HG02763 (cell line): Measurements from ENCODE around the gene DSCAML1.
"Not testable (repeated sequence)": the region's sequence is repeated elsewhere in the genome, so short reads cannot be mapped to it uniquely, and the experiment has no call there.

Experiments used
- ATAC-seq: cut with Tn5 transposase; IDR thresholded peaks from one replicate; pipeline ENCODE4 v1.9.1; 2021; ENCODE audit warnings: mild to moderate bottlenecking, moderate library complexity; ENCODE audit not compliant: unreplicated experiment

The DSCAML1 gene

GRCh38 chr11:117419482-117420142, 377.4 kb downstream of the DSCAML1 start:
- no peak for ATAC-seq

DNA sequence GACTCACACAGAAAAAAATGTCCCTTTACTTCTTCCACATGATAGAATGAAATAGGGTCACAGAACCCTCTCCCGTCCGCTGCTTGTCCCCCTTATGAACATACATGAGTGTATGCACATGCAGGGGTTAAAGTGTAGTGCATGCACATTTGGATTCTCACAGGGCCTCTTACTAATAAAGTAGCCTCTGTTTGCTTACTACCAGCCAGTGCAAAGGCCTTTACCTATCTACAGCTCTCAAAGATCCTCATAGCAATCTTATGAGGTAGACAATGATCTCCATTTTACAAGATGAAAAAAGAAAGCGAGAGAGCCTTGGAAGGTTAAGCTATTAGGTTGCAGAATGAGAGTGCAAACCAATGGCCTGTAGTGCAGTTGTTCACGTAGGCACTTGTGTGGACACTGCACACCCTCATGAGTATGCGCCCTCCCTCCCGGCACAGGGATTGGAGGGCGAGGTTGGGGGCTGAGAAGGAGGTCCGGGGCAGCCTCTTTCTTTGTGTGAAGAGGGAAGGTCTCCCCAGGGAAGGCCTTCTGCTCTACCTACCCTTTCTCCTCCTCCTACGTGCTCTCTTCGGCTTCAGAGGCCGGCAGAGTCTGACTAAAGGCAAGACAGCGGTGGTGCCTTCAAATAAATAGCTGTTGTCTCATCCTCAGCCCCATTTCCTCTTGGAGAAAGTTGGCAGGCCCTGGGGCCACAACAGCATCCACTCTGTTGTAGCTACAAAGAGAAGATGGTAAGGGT, 378.1 kb downstream of the DSCAML1 start:
- no peak for ATAC-seq

GRCh38 chr11:117417856-117418255, 379.2 kb downstream of the DSCAML1 start:
- no peak for ATAC-seq

GRCh38 chr11:117417342-117417741, 379.7 kb downstream of the DSCAML1 start:
- no peak for ATAC-seq

DNA sequence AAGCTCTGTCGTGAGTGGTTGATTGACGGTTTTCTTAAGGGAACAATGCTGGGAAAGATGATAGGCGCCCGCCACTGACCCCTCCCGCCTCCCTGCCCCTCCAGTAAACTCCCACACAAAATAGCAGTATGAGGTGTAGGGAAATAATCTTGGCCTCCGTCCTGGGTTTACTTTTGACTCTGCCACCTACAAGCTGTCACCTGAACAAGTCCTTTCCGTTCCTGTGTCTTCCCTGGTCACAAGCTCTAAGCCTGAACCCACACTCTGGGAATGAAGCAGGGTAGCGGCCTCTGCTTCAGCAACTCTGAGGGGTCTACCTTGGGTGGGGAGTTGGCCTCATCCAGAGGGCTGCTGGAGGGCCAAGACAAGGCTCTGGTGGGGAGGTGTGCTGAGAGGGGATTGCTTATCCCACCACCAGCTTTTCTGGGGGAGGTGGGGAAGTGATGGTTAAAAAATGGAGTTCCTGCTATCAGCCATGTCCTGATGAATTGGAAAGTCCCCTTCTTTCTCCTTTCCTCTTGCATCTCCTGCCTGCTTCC, 381.6 kb downstream of the DSCAML1 start:
- ATAC-seq: no peak

GRCh38 chr11:117414724-117415123, 382.3 kb downstream of the DSCAML1 start:
- no peak for ATAC-seq

DNA sequence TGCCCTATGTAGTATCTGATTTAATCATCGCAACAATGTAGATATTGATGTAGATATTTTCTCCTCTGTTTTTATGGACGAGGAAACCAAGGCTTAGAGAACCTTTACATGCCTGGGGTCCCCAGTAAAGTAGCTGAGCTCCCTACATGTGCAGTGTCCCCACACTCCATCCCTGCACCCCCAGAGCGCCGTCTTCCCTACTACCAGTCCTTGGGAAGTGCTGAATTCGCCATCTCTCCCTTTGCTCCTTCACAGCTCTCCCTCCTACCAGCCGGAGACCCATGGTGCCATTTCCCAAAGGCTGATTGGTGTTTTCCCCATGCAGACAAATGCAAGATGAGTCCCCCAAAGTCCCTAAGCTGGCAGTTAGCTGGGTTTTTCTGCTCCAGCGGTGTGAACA, 383.4 kb downstream of the DSCAML1 start:
- no peak for ATAC-seq

DNA sequence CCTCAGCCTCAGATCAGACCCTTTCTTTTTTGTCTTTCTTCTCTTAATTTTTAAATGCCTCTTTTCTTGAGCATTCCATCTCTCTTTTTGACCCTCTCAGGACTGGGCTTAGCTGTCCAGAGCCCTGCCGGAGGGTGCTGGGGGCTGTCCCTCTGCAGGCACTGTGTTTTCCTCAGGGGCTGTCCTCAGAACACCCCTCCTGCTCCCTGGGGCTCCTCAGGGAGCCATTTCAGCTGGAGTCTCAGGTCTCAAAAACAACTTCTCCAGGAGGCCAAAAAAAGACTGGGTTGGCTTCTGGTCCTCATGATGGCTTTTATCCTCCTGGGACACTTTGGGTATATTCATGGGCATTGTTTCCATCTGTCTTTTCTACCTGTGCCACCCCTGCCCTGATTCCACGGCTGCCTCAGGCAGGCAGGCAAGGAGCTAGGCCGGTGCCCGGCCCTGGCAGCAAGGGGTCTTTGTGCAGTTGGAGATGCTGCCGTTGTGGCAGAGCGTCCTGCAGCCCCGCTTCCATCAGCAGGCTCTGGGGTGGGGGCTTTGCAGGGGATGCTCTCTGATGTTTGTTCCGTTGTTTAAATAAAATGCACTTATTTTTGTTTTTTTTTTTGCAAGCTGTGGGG, 384.3 kb downstream of the DSCAML1 start:
- ATAC-seq: no peak

DNA sequence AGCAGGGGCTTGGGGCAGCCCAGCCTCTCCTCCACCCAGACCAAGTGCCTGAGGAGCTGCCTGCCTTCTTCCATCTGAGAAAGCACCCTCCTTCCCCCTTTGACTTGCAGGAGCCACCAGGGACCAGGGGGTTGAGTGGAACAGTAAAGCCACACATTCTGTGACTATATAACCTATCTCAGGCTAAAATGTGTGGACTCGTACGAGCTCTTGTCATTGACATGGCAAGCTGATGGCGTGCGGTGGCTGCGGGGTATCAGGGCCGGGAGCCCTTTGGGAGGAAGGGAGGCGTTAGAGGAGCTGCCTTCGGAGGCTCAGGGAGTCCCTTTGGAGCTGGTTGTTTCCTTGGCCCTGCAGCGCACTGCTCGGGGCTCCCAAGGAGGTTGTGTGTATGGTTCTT, 384.8 kb downstream of the DSCAML1 start:
- ATAC-seq: no peak

DNA sequence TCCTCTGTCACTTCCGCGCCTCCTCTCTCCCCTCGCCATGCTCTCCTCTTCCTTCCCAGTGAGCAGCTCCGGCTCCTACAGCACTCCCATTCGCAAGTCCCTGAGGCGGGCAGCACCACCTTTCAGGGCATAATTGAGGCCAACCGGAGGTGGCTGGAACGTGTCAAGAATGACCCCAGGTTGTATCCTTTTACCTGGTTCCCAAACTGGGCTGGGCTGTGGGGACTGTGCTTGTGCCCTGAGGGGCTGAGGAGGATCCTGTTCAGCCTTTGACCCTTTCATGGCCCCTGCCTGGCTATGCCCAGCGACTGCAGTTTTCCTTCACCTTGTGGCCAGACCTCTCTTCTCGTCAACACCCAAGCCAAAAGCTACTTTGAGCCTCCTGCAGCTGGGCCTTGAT, 385.3 kb downstream of the DSCAML1 start:
- no peak for ATAC-seq

DNA sequence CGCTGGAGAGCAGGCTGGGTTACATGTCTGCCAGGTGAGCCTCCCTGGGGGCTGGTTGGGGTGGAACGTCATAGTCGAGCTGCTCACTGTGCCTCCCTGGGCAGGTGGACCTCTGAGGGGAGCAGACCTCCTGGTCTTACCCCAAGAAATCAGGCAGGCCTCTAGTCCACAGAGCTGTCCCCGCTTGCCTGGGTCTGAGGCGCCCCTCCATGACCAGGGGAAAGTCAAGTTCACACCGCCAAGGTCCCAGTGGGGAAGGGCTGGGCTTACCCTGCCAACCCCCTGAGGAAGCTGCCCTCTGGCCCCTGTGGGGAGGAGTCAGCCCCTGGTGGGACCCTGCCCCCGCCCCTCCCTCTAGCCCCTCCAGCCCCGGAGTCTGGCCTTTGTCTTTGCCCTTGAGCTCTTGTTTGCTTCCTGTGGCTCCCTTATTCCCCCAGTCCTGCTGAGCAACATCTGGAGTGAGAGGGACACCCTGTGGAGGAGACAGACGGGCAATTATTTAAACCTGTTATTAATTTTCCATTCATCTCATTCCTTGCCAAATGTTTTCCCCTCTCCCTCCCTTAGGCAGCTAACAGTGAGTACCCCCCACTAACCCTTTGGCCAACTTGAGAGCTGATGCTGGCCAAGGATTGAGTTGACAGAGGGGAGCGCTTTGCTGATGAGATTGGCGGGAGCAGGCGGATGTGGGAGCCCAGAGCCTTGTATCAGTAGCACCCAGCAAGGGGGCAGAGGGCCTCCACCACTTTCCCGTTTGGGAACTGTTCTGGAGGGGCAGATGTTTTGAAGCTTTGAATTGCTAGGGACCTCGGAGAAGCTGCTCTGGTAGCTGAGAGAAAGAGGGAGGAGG, 385.9 kb downstream of the DSCAML1 start:
- no peak for ATAC-seq

- no peak for ATAC-seq
Measured at GRCh38 chr11:117410238-117410637, 386.8 kb downstream of the DSCAML1 start.

DNA sequence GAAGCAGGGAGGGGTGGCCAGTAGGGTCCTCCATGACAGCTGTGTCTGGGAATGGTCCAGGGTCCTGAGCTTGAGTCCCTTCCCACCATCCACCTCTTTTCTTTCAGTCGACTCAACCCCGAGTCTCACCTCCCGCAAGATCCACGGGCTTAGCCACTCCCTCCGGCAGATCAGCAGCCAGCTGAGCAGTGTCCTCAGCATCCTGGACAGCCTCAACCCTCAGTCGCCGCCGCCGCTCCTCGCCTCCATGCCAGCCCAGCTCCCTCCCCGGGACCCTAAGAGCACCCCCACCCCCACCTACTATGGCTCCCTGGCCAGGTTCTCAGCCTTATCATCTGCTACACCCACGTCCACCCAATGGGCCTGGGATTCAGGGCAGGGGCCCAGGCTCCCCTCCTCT, 387.5 kb downstream of the DSCAML1 start:
- ATAC-seq: no peak

DNA sequence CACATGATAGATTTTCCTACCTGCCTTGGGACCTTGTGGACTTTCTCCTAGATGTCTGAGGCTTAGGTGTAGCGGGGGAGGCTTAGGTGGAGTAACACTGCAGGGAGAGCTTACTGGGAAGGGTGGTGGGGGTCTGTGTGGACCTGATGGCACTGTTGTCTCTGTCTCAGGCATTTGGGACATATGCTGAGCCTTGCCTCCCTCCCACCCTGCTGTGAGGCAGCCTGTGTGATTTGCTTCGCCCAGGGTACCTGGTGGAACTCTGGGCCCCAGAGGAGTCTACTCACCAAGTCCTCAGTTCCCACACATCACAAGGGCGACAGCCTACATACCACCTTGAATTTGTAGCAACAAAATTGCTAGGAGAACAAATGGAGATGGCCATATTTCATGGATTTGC, 388.7 kb downstream of the DSCAML1 start:
- ATAC-seq: no peak

GRCh38 chr11:117407016-117407415, 390.0 kb downstream of the DSCAML1 start:
- no peak for ATAC-seq

DNA sequence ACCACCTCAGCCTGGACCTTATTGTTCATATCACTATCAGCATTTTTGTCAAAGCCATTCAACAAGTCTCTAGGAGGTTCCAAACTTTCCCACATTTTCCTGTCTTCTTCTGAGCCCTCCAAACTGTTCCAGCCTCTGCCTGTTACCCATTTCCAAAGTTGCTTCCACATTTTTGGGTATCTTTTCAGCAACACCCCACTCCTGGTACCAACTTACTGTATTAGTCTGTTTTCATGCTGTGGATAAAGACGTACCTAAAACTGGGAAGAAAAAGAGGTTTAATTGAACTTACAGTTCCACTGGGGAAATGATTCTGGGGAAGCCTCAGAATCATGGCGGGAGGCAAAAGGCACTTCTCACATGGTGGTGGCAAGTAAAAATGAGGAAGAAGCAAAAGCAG, 391.1 kb downstream of the DSCAML1 start:
- ATAC-seq: not testable (repeated sequence)

DNA sequence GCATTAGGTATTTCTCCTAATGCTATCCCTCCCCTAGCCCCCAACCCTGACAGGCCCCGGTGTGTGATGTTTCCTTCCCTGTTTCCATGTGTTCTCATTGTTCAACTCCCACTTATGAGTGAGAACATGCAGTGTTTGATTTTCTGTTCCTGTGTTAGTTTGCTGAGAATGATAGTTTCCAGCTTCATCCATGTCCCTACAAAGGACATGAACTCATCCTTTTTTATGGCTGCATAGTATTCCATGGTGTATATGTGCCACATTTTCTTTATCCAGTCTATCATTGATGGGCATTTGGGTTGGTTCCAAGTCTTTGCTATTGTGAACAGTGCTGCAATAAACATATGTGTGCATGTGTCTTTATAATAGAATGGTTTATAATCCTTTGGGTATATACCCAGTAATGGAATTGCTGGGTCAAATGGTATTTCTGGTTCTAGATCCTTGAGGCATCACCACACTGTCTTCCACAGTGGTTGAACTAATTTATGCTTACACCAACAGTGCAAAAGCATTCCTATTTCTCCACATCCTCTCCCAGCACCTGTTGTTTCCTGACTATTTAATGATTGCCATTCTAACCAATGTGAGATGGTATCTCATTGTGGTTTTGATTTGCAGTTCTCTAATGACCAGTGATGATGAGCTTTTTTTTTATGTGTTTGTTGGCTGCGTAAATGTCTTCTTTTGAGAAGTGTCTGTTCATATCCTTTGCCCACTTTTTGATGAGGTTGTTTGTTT, 397.7 kb downstream of the DSCAML1 start:
- ATAC-seq: not testable (repeated sequence)

DNA sequence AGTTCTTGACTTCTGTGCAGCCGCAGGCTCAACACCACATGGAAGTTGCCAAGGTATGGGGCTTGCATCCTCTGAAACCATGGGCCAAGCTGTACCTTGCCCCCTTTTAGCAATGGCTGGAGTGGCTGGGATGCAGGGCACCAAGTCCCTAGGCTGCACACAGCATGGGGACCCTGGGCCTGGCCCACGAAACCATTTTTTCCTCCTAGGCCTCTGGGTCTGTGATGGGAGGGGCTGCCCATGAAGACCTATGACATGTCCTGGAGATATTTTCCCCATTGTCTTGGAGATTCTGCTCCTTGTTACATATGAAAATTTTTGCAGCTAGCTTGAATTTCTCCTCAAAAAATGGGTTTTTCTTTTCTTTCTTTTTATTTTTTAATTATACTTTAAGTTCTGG, 398.4 kb downstream of the DSCAML1 start:
- ATAC-seq: not testable (repeated sequence)

DNA sequence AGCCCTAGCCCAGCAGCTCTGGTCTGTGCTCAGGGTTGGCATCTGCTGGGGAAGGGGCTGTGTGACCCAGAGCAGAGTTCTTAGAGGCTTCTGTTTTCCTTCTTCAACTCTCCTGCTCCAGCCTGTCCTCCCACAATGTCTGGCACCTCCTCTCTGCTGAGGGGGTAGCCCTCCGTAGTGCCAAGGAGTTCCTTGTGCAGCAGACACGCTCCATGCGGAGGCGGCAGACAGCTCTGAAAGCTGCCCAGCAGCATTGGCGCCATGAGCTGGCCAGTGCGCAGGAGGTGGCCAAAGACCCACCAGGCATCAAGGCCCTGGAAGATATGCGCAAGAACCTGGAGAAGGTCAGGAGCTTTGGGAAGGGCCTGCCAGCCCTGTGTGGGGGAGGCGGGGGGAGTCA, 400.0 kb downstream of the DSCAML1 start:
- no peak for ATAC-seq

- ATAC-seq: no peak
Measured at GRCh38 chr11:117395476-117395875, 401.5 kb downstream of the DSCAML1 start.
